D721Med (cell line): ENCODE results near the gene COL20A1.

Source experiments
- DNase-seq: peaks from one replicate; pipeline ENCODE4 v3.0.0; 2011; ENCODE audit warnings: low spot score; ENCODE audit not compliant: insufficient read length
- FAIRE-seq: peaks from 2 replicates; lab custom pipeline; 2011; peaks lifted over from hg19 to GRCh38; lab: Jason Lieb, UNC
- CTCF ChIP-seq: IDR thresholded peaks from 2 replicates; pipeline ENCODE4 v1.5.1; 2012; ENCODE audit warnings: mild to moderate bottlenecking, control low read depth; ENCODE audit not compliant: insufficient read depth; ENCODE audit errors: missing control alignments

COL20A1 gene

GRCh38 chr20:63359937-63360849, 67.2 kb downstream of the COL20A1 start:
- TF ChIP-seq CTCF: no peak
- FAIRE-seq (no peak), DNase-seq (no peak)

GRCh38 chr20:63360850-63361518, 68.0 kb downstream of the COL20A1 start, which contains the start of gene CHRNA4:
Gene CHRNA4 (minus strand): TSS chr20:63361349. CDS start chr20:63361165, 184 bp downstream.
- FAIRE-seq: no peak

GRCh38 chr20:63361519-63362435, 68.8 kb downstream of the COL20A1 start:
- no peak for FAIRE-seq

More at GRCh38 chr20:63360850-63361518, 68.0 kb downstream of the COL20A1 start, which contains the start of gene CHRNA4:
- DNase-seq: no peak
- no peak for TF ChIP-seq CTCF

GRCh38 chr20:63362436-63363009, 69.5 kb downstream of the COL20A1 start:
- FAIRE-seq (no peak), DNase-seq (no peak)
- TF ChIP-seq CTCF: no peak

More at GRCh38 chr20:63361519-63362435, 68.8 kb downstream of the COL20A1 start:
- no peak for TF ChIP-seq CTCF
- no peak for DNase-seq

- no peak for FAIRE-seq
- no peak for TF ChIP-seq CTCF
- no peak for DNase-seq
Observed at GRCh38 chr20:63363013-63363957, 70.3 kb downstream of the COL20A1 start.
